ENCODE results near the gene KIAA0753.

KIAA0753 gene

GRCh38 chr17:6596941-6597340 lies 43.6 kb downstream of the KIAA0753 start:
- TF ChIP-seq NFIC (IDR thresholded peaks at IDR 0.05): no peak
- no peak for TF ChIP-seq USF1 (IDR thresholded peaks at IDR 0.05)
- no peak for TF ChIP-seq REST (IDR thresholded peaks at IDR 0.05; ENCODE audit: low read depth)
- no peak for TF ChIP-seq EP300 (IDR thresholded peaks at IDR 0.05; ENCODE audit: borderline replicate concordance)
- TF ChIP-seq CREB1 (IDR thresholded peaks at IDR 0.05; ENCODE audit: low read depth): no peak
- no peak for TF ChIP-seq TCF12 (IDR thresholded peaks at IDR 0.05; ENCODE audit: low read depth)
- TF ChIP-seq CEBPB (IDR thresholded peaks at IDR 0.05): no peak
- no peak for TF ChIP-seq TEAD4 (IDR thresholded peaks at IDR 0.05)
- TF ChIP-seq EGR1 (IDR thresholded peaks at IDR 0.05): no peak
- no peak for TF ChIP-seq FOXM1 (IDR thresholded peaks at IDR 0.05; ENCODE audit: borderline replicate concordance, low read depth)
- TF ChIP-seq ZBTB7A (IDR thresholded peaks at IDR 0.05; ENCODE audit: low read depth): no peak
- TF ChIP-seq TAF1 (IDR thresholded peaks at IDR 0.05; ENCODE audit: low read depth): no peak
- TF ChIP-seq RAD21 (IDR thresholded peaks at IDR 0.05; ENCODE audit: low read depth): no peak
- TF ChIP-seq MAX (IDR thresholded peaks at IDR 0.05): no peak
- no peak for TF ChIP-seq YY1 (IDR thresholded peaks at IDR 0.05; ENCODE audit: low read depth)

- TF ChIP-seq USF1 (IDR thresholded peaks at IDR 0.05): no peak
- no peak for TF ChIP-seq REST (IDR thresholded peaks at IDR 0.05; ENCODE audit: low read depth)
- TF ChIP-seq CREB1 (IDR thresholded peaks at IDR 0.05; ENCODE audit: low read depth): no peak
- no peak for TF ChIP-seq FOXM1 (IDR thresholded peaks at IDR 0.05; ENCODE audit: borderline replicate concordance, low read depth)
- TF ChIP-seq TCF12 (IDR thresholded peaks at IDR 0.05; ENCODE audit: low read depth): no peak
- no peak for TF ChIP-seq TAF1 (IDR thresholded peaks at IDR 0.05; ENCODE audit: low read depth)
- no peak for TF ChIP-seq EGR1 (IDR thresholded peaks at IDR 0.05)
- no peak for TF ChIP-seq MAX (IDR thresholded peaks at IDR 0.05)
- TF ChIP-seq CEBPB (IDR thresholded peaks at IDR 0.05): no peak
- no peak for TF ChIP-seq NFIC (IDR thresholded peaks at IDR 0.05)
- no peak for TF ChIP-seq ZBTB7A (IDR thresholded peaks at IDR 0.05; ENCODE audit: low read depth)
- TF ChIP-seq YY1 (IDR thresholded peaks at IDR 0.05; ENCODE audit: low read depth): no peak
- TF ChIP-seq RAD21 (IDR thresholded peaks at IDR 0.05; ENCODE audit: low read depth): no peak
- no peak for TF ChIP-seq TEAD4 (IDR thresholded peaks at IDR 0.05)
Observed at GRCh38 chr17:6596511-6596910, 44.0 kb downstream of the KIAA0753 start.

- no peak for TF ChIP-seq TEAD4 (IDR thresholded peaks at IDR 0.05)
- no peak for TF ChIP-seq FOXM1 (IDR thresholded peaks at IDR 0.05; ENCODE audit: borderline replicate concordance, low read depth)
- TF ChIP-seq MAX (IDR thresholded peaks at IDR 0.05): no peak
- no peak for TF ChIP-seq YY1 (IDR thresholded peaks at IDR 0.05; ENCODE audit: low read depth)
- no peak for TF ChIP-seq EGR1 (IDR thresholded peaks at IDR 0.05)
- no peak for TF ChIP-seq RAD21 (IDR thresholded peaks at IDR 0.05; ENCODE audit: low read depth)
- TF ChIP-seq USF1 (IDR thresholded peaks at IDR 0.05): no peak
- TF ChIP-seq CEBPB (IDR thresholded peaks at IDR 0.05): no peak
- TF ChIP-seq EP300 (IDR thresholded peaks at IDR 0.05; ENCODE audit: borderline replicate concordance): no peak
- TF ChIP-seq ZBTB7A (IDR thresholded peaks at IDR 0.05; ENCODE audit: low read depth): no peak
- no peak for TF ChIP-seq TCF12 (IDR thresholded peaks at IDR 0.05; ENCODE audit: low read depth)
- TF ChIP-seq CREB1 (IDR thresholded peaks at IDR 0.05; ENCODE audit: low read depth): no peak
- TF ChIP-seq NFIC (IDR thresholded peaks at IDR 0.05): no peak
- no peak for TF ChIP-seq REST (IDR thresholded peaks at IDR 0.05; ENCODE audit: low read depth)
- TF ChIP-seq TAF1 (IDR thresholded peaks at IDR 0.05; ENCODE audit: low read depth): no peak
Observed at GRCh38 chr17:6596081-6596480, 44.4 kb downstream of the KIAA0753 start.
